Measurements from ENCODE around the gene MAVS.
"Not testable (repeated sequence)": the region's sequence is repeated elsewhere in the genome, so short reads cannot be mapped to it uniquely, and the experiment has no call there.

The MAVS gene

DNA sequence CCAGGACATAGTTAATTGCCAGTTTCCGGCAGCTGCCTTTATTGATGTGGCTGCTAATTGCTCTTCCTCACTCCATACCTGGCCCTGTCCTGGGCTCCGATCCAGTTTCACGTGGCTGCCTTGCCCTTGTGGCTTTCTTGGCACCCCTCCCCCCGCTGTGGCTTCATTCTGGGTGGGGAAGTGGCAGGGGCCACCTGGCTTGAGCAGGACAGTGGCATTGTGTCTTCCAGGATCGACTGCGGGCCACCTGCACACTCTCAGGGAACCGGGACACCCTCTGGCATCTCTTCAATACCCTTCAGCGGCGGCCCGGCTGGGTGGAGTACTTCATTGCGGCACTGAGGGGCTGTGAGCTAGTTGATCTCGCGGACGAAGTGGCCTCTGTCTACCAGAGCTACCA lies 10.8 kb downstream of the MAVS start:
- DNase-seq: no peak

DNA sequence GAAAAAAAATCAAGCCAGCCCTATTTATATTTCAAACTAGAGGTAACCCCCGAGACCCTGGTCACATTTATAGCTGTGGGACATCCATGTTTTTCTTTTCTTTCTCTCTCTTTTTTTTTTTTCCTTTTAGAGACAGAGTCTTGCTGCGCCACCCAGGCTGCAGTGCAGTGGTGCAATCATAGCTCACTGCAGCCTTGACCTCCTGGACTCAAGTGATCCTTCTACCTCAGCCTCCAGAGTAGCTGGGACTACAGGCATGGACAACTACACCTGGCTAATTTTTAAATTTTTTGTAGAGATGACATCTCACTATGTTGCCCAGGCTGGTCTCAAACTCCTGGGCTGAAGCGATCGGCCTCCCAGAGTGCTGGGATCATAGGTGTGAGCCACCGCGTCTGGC lies 12.1 kb downstream of the MAVS start:
- DNase-seq: no peak

DNA sequence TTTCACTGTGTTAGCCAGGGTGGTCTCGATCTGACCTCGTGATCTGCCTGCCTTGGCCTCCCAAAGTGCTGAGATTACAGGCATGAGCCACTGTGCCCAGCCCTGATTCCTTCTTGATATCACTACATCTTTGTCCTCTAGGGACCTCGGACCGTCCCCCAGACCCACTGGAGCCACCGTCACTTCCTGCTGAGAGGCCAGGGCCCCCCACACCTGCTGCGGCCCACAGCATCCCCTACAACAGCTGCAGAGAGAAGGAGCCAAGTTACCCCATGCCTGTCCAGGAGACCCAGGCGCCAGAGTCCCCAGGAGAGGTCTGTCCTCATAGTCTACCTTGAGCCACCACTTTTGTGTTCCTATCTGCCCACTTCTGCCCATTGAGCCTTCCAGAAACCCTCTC lies 14.6 kb downstream of the MAVS start:
- no peak for DNase-seq

DNA sequence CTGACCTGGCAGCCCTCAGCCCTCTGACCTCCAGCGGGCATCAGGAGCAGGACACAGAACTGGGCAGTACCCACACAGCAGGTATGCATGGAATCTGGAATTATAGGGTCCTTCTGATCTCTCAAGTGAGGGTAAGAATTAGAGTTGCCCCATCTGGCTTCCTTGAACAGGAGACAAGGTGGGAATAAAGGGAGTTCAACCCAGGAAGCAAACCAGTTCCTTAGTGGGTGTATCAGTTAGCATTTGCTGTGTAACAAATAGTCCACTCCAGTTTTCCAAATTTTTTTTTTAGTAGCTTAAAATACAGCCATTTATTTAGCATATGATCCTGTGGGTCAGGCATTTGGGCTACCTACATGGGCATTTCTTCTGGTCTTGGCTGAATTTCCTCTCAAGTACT lies 15.7 kb downstream of the MAVS start:
- no peak for DNase-seq

DNA sequence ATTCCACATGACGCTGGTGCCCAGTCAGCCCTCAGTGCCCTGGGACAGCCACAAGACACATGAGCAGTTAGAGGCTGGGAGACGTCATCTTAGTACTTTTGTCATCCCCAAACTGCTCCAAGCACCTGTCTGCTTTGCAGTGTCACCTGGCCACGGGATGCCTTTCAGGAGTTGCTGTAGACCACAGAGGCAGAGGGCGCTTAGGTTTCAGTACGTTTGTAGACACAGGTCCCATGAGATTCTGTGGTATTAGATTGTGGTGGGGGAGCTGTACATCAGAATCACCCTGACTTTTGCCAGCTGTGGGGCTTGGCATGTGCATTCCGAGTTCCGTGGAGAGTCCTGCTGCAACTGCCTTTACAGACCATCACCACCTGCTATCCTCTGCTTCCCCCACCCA lies 16.7 kb downstream of the MAVS start:
- DNase-seq: no peak

DNA sequence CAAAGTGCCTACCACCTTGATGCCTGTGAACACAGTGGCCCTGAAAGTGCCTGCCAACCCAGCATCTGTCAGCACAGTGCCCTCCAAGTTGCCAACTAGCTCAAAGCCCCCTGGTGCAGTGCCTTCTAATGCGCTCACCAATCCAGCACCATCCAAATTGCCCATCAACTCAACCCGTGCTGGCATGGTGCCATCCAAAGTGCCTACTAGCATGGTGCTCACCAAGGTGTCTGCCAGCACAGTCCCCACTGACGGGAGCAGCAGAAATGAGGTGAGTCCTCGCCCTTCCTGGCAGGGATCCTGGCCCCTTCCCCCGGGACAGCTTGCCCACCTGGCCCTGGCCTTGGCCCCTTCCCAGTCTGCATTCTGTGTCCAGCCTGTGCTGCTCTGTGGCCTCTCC lies 17.9 kb downstream of the MAVS start:
- DNase-seq: no peak

DNA sequence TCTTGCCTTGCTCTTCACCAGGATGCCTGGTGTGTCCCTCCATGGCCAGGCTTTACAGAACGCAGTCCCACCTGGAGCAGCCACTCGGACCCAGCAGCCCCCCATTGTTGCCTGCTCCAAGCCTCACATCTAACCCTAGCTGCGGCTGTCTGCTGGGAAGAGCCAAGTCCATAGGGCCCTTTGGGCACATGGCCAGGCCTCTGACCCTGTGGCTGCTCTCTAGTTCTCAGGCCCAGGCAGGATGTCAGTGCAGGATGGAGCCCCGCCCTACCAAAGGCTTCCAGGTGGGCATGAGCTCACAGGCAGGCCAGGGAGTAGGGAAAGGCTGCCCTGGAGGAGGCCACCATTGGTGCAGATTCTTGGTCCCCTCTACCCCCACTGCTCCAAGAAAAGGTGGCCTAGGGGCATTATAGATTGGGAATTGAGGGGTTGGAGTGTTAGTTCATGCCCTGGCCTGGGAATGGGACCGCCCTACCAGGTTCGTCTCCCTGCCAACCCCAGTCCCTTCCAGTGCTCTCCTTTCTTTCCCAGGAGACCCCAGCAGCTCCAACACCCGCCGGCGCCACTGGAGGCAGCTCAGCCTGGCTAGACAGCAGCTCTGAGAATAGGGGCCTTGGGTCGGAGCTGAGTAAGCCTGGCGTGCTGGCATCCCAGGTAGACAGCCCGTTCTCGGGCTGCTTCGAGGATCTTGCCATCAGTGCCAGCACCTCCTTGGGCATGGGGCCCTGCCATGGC lies 18.7 kb downstream of the MAVS start:
- no peak for DNase-seq

DNA sequence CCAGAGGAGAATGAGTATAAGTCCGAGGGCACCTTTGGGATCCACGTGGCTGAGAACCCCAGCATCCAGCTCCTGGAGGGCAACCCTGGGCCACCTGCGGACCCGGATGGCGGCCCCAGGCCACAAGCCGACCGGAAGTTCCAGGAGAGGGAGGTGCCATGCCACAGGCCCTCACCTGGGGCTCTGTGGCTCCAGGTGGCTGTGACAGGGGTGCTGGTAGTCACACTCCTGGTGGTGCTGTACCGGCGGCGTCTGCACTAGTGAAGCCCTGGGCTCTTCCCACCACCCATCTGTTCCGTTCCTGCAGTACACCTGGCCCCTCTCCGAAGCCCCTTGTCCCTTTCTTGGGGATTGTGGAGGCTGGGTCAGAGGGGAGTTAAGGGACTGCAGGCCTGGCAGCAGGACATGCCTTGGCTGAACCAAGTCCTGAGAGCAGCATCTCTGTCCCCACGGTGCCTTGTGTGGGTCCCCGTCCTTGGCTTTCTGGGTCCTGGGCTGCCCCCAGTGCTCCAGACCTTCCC lies 19.3 kb downstream of the MAVS start:
- no peak for DNase-seq

DNA sequence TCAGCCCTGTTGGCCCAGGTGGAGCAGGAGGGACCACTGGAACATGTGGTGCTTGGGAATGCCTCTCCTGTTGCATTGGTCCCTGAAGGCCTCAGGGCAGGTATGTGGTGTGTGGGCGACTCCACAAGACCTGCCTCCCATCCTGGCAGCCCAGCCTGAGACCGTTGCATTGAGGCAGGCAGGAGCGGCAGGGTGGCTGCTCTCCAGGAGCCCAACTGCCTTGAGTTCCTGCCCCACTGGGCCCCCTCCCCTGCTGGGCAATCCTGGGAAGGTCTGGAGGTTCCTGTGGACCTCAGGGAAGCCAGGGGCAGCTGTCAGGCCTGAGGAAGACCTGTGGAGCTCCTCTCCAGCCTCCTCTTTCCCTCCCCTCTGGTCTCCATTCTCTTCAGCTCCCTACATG lies 19.8 kb downstream of the MAVS start:
- no peak for DNase-seq

DNA sequence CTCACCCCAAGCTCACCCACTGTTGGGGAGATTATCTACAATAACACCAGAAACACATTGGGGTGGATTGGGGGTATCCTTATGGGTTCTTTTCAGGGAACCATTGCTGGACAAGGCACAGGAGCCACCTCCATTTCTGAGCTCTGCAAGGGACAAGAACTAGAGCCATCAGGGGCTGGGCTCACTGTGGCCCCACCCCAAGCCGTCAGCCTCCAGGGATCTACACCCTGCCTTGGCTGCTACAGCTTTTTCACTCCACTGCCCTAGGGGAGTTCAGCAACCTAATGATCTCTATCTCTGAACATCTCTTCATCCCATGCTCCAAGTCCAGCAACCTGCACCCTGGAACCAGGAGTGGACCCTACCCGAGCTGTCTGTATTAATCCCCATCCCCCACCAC lies 21.2 kb downstream of the MAVS start:
- no peak for DNase-seq

DNA sequence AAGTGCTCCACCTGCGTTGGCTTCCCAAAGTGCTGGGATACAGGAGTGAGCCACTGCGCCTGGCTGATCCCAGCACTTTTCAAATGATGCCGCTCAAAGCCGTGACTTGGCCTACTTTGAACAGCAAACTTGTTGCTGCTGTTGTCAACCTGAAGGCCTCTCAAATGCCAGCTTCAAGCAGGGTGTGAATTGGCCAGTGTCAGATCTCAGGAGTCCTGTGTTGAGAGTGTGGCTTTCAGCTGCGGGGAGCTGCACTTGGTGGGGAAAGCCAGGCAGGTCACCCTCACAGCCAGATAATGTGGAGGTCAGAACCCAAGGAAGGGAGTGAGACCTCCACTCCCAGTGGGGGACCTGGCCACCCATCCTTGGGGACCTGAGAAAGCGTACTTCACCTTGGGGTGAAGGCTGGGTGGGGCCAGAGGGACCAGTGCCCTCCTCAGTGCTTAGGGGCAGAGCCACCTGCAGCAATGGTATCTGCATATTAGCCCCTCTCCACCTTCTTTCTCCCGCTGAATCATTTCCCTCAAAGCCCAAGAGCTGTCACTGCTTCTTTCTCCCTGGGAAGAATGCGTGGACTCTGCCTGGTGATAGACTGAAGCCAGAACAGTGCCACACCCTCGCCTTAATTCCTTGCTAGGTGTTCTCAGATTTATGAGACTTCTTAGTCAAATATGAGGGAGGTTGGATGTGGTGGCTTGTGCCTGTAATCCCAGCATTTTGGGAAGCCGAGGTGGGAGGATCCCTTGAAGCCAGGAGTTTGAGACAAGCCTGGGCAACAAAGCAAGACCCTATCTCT lies 23.4 kb downstream of the MAVS start:
- no peak for DNase-seq

DNA sequence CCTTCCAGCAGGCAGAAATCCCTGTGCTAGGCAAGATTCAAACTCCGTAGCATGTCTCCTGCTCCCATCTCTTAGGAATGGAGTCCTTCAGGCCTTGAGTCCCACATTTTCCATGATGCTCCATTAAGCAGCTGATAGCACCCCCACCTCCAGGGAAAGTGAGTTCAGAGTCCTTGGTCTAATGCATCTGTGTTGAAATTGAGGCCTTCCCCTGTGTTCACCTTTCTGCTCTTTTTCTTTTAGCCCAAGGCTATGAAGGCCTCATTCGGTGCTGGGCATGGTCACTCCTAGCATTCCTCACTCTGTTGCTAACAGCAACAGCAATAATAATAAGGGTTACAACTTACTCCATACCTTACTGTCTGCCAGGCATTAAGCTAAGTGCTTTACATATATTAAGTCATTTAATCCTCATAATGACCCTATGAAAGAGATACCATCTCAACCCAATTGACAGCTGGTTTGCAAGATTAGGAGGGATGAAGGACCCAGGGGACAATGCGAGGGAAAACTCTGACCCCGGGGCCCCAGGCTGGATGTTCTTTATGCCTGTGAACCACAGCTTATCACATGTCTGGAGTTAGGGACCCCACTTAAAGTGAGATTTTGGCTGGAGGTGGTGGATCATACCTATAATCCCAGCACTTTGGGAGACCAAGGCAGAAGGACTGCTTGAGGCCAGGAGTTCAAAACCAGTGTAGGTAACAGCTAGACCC lies 25.1 kb downstream of the MAVS start:
- no peak for DNase-seq

DNA sequence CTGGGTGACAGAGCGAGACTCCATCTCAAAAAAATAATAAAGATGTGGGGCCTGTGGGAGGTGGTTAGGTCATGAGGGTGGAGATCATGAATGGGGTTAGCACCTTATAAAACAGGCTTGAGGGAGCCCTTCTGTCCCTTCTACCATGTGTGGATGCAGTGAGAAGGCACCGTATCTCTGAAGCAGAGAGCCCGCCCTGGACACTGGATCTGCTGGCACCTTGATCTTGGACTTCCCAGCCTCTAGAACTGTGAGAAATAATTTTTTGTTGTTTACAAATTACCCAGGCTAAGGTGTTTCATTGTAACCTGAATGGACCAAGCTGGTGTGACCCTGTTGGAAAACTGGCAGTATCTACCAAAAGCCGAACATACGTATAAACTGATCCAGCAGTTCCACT lies 26.9 kb downstream of the MAVS start:
- no peak for DNase-seq

DNA sequence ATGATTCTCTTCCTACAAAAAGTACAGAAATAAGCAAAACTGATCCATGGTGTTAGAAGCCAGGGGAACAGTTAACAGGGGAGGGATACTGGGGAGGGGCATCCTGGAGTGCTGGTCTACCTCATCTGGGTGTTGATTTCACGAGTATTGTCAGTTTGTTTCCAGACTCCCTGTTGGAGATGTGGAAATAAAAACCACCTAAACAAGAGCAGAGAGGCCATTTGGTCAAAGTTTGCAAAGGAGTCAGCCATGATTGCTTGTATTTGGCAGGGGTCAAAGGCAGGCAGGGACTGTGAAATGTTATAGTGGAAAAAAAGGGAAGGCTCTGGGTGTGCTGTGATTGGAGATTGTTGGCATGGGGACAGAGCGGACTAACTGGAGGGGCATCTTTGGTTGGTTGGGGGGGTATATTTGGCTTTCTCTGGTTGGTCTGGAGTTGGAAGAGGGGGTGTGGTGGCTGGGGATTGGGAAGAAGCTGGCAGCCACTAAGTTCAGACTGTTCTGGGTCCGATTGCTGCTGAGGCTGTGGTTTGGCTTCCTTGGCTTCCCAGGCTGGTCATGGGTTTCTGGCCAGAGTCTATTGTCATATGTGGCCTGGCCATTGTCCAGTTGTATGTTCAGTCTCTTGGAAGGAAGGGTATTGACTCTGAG lies 27.7 kb downstream of the MAVS start:
- DNase-seq: no peak

DNA sequence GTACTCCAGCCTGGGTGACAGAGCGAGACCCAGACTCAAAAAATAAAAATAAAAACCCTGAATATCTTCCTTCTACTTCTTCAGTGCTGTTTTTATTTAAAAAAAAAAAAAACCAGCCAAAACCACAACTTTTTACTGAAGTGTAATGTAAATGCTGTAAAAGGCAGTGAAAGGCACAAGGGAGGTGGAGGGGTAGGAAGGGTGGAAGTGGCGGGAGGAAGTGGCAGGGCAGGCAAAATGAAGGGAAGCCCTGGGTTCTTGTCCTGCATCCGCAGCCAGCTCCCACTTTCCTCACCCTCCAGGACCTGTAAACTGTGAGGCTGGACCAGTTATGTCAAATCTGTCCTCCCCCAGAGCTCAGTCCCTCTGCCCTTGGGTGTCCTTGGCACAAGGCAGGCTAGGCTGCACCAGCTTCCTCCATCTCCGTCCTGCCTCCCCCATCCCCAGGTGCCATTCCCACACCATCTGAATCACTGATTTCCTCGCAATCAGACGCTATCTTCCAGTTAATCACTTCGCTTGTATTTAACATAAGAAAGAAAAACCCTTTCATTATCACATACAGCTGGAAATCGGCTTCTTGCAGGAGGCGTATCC lies 28.8 kb downstream of the MAVS start:
- no peak for DNase-seq

DNA sequence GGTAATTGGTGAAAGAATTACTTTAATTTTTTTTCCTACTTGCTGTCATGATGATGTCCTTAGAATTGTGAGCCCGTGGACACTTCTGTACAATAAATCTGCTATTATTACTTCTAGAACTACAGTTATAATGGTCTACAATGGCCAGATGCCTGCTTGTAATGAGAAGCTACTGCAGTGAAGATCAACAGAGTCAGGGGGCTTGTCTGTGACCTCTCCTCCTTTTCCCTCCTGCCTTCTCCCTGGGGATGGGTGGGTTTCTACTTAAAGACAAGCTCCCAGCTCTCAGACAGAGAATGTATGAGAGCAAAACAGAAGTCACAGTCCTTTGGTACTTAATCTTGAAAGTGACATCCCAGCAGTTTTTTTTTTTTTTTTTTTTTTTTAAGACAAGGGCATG lies 29.4 kb downstream of the MAVS start:
- no peak for DNase-seq

DNA sequence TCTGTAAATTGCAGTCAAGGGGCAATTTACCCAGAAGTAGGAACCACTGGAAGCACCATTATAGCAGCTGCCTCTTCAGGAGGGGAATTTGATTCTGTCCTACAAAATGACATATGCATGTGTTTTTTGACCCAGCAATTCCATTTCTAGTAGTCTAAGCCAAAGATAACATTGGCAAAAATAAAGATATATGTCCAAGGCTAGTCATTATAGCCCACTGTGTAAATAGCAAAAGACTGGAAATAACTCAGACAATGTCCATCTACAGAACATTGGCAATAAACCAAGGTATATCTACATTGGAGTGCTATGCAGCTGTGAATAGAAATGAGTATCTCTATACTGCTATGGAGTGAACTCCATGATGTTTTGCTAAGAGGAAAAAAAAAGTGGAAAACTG lies 30.0 kb downstream of the MAVS start:
- no peak for DNase-seq

DNA sequence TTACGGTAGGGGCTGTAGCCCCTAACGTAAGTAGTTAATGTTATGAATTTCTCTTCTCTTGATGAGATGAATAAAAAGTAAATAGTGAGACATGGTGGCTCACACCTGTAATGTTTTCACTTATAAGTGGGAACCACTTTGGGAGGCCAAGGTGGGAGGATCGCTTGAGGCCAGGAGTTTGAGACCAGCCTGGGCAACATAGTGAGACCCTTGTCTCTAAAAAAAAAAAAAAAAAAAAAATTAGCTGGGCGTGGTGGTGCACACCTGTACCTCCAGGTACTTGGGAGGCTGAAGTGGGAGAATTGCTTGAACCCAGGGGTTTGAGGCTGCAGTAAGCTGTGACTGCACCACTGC lies 32.3 kb downstream of the MAVS start:
- DNase-seq: not testable (repeated sequence)

DNA sequence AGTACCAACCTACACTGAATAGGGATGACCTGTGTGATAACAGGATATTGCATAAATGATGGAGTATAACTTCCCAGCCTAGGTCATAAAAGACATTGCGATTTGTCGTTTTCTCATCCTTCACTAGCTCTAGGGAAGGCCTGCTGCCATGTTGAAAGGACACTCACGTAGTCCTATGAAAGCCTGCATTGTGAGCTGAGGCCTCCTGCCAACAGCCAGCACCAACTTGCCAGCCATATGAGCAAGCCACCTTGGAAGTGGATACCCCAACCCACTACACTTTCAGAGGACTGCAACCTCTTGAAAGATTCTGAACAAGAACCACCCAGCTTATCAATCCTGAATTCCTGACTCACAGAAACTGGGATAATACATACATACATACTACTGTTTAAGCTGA lies 39.1 kb downstream of the MAVS start:
- DNase-seq: no peak

DNA sequence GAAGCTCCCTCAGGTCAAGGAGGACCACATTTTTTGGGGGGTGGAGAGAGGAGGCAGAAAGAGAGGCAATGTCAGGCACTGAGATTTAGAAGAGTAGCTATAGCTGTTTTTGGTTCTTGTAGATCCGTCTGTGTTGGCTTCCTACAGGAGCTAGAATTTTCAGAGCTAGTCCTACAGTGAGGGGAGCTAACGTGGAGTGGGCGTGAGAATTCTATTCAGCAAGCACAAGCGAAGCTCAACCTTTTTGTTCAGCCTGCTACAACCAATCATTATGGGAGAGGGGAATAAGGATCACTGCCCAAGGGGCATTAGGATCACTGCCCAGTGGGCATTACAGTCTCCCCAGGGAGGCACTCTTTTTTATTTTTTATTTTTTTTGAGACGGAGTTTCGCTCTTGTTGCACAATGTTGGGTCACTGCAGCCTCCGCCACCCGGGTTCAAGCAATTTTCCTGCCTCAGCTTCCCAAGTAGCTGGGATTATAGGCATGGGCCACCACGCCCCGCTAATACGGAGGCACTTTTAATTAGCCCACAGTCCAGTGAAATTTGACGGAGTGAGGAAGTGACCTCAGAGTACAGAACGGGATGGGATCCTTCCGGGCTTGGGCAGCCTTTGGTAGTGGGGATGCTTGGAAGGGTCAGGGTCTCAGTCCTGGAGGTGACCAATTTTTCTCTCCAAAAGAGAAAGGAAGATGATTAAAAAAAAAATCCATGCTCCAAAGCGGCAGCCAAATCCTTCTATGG lies 41.4 kb downstream of the MAVS start:
- no peak for DNase-seq

DNA sequence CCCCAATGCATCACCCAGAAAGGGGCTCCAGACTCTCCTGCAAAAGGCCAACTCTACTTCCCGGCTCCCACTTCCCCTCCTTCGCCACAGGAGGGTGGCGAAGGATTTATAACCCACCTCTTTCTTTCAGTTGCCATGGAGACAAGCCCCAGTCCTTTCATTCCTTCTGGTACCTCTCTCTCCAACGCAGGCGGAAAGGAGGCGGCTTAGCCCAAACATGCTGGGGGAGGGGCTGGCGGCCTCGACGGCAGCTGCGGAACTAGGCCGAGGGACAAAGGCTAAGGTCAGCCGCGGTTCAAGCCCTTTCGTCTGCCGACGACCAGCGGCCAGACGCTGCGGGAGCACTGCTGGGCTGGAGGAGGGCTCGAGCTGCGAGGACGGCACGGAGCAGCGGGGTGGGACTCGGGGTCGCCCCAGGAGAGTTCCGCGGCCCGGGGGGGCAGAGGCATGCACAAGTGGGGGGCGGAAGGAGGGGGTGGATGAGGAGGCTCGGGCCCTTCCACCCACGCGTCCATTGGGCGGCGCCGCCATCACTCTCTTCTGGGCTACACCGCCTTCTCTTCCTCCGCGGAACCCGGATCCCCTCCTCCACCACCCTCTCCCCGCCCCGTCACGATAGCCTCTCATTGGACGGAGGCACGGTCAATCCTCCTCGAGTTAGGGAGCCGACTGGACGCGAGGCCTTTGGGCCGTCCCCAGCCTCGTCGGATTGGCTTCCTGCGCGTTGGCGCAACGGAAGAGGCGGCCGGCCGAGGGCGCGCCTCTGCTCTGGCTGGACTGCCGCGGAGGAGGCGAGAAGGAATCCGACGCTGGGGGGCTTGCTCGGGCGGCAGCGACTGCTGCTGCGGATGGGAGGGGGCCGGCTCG lies 42.2 kb downstream of the MAVS start, which contains the start of gene PANK2:
PANK2 (plus strand) TSS at position 766 of the 867 bp plus-strand sequence.
- peak; percentile 94 for DNase-seq

Measured in stimulated activated CD4-positive, alpha-beta T cell treated with anti-CD3 and anti-CD28 coated beads, Interleukin-12 subunit alpha, Interleukin-12 subunit beta, amount 100 ng/mL, for 4 hours (primary cell).